KMS-11 (cell line): ENCODE data around the gene GALNT11.

Experiments
- H2AFZ ChIP-seq: fragments of 200-600 bp; sonication (generic); 2 replicates; pipeline ENCODE4 v1.6.1; 2016; ENCODE audit warnings: antibody characterized with exemption, mixed run types, low read depth
- H3K27ac ChIP-seq: fragments of 200-600 bp; sonication (generic); 2 replicates; pipeline ENCODE4 v1.6.1; 2016; ENCODE audit warnings: mild to moderate bottlenecking, mixed run types
- H3K27me3 ChIP-seq: fragments of 200-600 bp; sonication (generic); 2 replicates; pipeline ENCODE4 v1.6.1; 2017; ENCODE audit warnings: mild to moderate bottlenecking, low read depth, mixed run types, moderate library complexity; ENCODE audit not compliant: insufficient read depth
- H3K36me3 ChIP-seq: fragments of 200-600 bp; sonication (generic); 2 replicates; pipeline ENCODE4 v1.6.1; 2017; ENCODE audit warnings: mild to moderate bottlenecking, mixed run types; ENCODE audit not compliant: insufficient read depth
- H3K4me1 ChIP-seq: fragments of 200-600 bp; sonication (generic); 2 replicates; pipeline ENCODE4 v1.6.1; 2016; ENCODE audit warnings: mild to moderate bottlenecking, low read depth, mixed run types; ENCODE audit not compliant: poor library complexity, severe bottlenecking
- H3K4me2 ChIP-seq: fragments of 200-600 bp; sonication (generic); 2 replicates; pipeline ENCODE4 v1.7.0; 2016; ENCODE audit warnings: mild to moderate bottlenecking, mixed run types
- H3K4me3 ChIP-seq: fragments of 200-600 bp; sonication (generic); IDR thresholded peaks from 2 replicates; pipeline ENCODE4 v1.6.1; 2017; ENCODE audit warnings: low read depth, low read length, mixed read lengths; ENCODE audit not compliant: insufficient read depth
- H3K79me2 ChIP-seq: fragments of 200-600 bp; sonication (generic); 2 replicates; pipeline ENCODE4 v1.6.1; 2016; ENCODE audit warnings: low read depth, mixed run types; ENCODE audit not compliant: insufficient read depth
- H3K9ac ChIP-seq: fragments of 200-600 bp; sonication (generic); 2 replicates; pipeline ENCODE4 v1.6.1; 2016; ENCODE audit warnings: mild to moderate bottlenecking, mixed run types
- H4K20me1 ChIP-seq: fragments of 200-600 bp; sonication (generic); 2 replicates; pipeline ENCODE4 v1.6.1; 2016; ENCODE audit warnings: mild to moderate bottlenecking, mixed run types; ENCODE audit not compliant: insufficient read depth
- TF ChIP-seq, protein P1 (sequence below): fragments of 200-600 bp; sonication (generic); conservative IDR thresholded peaks from 2 replicates; pipeline ENCODE4 v1.6.1; 2017; ENCODE audit warnings: low read depth, mild to moderate bottlenecking, antibody characterized with exemption, low read length, moderate library complexity, mixed read lengths

The GALNT11 gene

DNA sequence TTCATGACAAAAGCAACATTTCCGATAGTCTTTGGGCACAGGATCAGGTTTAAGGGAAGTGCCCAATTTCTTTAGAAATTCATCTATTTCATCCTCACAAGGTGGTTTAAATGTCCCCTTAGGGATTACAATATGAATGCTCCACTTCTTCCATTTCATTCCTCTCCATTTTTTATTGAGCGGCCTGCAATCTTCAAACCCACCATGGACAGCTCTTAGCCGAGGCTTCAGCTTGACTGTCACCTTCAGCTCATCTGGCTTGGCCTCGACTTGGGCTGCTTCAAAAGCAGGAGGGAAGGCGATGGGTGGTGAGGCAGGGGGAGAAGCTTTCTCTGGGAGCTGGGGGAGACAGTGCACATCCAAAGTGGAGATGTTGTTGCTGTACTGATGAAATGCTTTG, 123.2 kb downstream of the GALNT11 start:
- Histone ChIP-seq H3K9ac (no peak overlapping the region), H3K79me2 (no peaks in the 10 kb centered on the region), H3K4me2 (no peak overlapping the region), H4K20me1 (no peaks in the 10 kb centered on the region), H2AFZ (no peak overlapping the region), H3K27ac (no peak overlapping the region), H3K36me3 (peaks cover 9% of the 10 kb centered on the region; the same call in 1 of the 2 replicates), H3K4me3 (no peak overlapping the region), H3K27me3 (no peaks in the 10 kb centered on the region), H3K4me1 (no peaks in the 10 kb centered on the region)
- TF ChIP-seq, protein P1, sequence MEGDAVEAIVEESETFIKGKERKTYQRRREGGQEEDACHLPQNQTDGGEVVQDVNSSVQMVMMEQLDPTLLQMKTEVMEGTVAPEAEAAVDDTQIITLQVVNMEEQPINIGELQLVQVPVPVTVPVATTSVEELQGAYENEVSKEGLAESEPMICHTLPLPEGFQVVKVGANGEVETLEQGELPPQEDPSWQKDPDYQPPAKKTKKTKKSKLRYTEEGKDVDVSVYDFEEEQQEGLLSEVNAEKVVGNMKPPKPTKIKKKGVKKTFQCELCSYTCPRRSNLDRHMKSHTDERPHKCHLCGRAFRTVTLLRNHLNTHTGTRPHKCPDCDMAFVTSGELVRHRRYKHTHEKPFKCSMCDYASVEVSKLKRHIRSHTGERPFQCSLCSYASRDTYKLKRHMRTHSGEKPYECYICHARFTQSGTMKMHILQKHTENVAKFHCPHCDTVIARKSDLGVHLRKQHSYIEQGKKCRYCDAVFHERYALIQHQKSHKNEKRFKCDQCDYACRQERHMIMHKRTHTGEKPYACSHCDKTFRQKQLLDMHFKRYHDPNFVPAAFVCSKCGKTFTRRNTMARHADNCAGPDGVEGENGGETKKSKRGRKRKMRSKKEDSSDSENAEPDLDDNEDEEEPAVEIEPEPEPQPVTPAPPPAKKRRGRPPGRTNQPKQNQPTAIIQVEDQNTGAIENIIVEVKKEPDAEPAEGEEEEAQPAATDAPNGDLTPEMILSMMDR: no peak

DNA sequence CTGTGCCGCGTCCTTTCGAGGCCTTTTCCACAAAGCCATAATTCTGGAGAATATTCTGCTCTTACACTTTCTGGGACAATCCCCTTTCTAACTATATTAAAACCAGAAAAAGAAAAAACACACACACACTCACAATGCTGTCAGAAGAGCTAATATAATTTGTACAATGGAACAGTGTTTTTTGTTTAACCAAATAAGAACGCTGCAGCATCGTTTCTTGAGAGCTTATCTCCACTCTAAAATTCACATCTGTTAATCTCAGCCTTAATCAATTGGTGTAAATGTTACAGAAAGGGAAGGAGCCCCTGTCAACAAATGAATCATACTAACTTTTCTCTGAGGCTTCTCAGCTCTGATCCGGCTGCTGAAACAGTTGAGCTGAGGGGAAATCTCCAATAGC, 123.9 kb downstream of the GALNT11 start:
- Histone ChIP-seq H3K27ac (no peak overlapping the region), H3K4me2 (no peak overlapping the region), H4K20me1 (no peaks in the 10 kb centered on the region), H3K36me3 (peaks cover 15% of the 10 kb centered on the region; the same call in 1 of the 2 replicates), H2AFZ (no peak overlapping the region), H3K9ac (no peak overlapping the region), H3K4me1 (no peaks in the 10 kb centered on the region), H3K27me3 (no peaks in the 10 kb centered on the region), H3K79me2 (no peaks in the 10 kb centered on the region), H3K4me3 (no peak overlapping the region)
- TF ChIP-seq, protein P1: no peak

DNA sequence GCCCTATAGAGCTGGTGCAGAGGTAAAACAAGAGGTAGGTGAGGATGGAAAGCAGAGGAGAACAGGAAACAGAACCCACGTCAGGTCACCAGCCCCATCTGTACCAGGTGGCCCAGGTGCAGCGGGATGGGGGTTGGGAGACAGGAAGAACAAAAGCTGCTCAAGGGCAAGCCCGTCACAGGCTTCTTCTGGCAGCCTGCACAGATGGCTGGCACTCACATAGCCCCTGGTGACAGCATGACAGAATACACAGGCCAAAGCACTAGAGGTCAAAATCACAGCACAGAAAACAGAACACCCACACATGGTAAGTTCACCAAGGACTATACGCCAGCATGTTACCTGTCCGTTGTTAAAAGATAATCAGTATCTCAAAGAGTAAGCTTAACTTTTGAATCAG, 126.8 kb downstream of the GALNT11 start:
- H2AFZ ChIP-seq: no peak overlapping the region
- H3K27me3 ChIP-seq: no peaks in the 10 kb centered on the region
- H3K4me2 ChIP-seq: no peak overlapping the region
- no peaks in the 10 kb centered on the region for H3K79me2 ChIP-seq
- no peak overlapping the region for H3K4me3 ChIP-seq
- H3K27ac ChIP-seq: no peak overlapping the region
- H3K9ac ChIP-seq: no peak overlapping the region
- H3K4me1 ChIP-seq: no peaks in the 10 kb centered on the region
- H4K20me1 ChIP-seq: no peaks in the 10 kb centered on the region
- peaks cover 20% of the 10 kb centered on the region; the same call in 1 of the 2 replicates for H3K36me3 ChIP-seq
- TF ChIP-seq, protein P1: no peak

DNA sequence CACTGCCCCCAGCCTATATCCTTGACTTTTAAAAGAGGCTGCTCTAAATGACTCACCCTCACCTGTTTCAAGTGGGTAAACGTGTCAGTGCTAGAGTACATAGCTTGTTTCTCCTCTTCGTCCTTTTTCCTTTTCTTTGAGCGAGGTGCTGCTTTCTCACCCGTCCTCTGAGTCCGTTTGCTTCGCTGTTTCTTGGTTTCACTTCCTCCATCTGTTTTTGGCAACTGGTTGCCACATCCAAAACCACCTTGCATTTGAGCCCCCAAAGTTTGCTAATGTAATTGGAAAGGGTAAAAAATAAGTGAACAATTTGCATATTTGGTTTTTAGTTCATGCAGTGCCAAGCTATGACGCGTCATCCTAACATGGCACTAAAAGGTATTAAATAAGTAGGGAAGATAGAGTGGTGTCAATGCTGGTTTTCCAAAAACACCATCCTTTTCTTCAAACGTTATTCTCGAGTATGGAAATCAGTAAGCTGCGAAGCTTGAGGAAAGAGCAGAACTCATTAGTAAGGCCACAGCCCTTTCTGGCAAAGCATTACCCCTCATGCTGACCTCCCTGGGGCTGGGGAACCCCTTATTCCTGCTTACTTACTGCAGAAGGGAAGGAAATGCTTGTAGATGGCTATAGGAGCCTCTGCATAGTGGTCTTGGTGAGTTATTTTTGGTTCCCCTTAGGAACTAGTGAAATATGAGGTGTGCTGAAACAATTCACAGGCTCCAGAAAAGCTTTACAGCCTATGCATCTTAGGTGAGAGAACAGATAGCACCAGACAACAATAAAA, 133.5 kb downstream of the GALNT11 start:
- Histone ChIP-seq H3K4me1 (no peaks in the 10 kb centered on the region), H4K20me1 (no peaks in the 10 kb centered on the region), H3K4me3 (no peak overlapping the region), H3K27ac (no peak overlapping the region), H3K4me2 (no peak overlapping the region), H3K27me3 (no peaks in the 10 kb centered on the region), H2AFZ (no peak overlapping the region), H3K9ac (no peak overlapping the region), H3K36me3 (peaks cover 22% of the 10 kb centered on the region; the same call in 1 of the 2 replicates), H3K79me2 (no peaks in the 10 kb centered on the region)
- TF ChIP-seq, protein P1: no peak
